Fibroblast of mammary gland (primary cell): ENCODE results near the gene ANKRD60.

ENCODE experiments used
- DNase-seq: peaks from one replicate; pipeline ENCODE4 v3.0.0-alpha.2; 2010; ENCODE audit warnings: low read depth
- H3K4me3 ChIP-seq: 2 replicates; pipeline ENCODE4 v1.5.1; 2011; ENCODE audit warnings: low read depth, mild to moderate bottlenecking, low read length, moderate library complexity; ENCODE audit not compliant: control insufficient read depth
- TF ChIP-seq, protein P1 (sequence below): conservative IDR thresholded peaks from 2 replicates; pipeline ENCODE4 v1.5.1; 2011; ENCODE audit warnings: low read depth, low read length, inconsistent platforms; ENCODE audit not compliant: control insufficient read depth, insufficient read depth

ANKRD60 gene

GRCh38 chr20:58268421-58268821 lies 40.0 kb upstream of the ANKRD60 start:
- TF ChIP-seq, protein P1, sequence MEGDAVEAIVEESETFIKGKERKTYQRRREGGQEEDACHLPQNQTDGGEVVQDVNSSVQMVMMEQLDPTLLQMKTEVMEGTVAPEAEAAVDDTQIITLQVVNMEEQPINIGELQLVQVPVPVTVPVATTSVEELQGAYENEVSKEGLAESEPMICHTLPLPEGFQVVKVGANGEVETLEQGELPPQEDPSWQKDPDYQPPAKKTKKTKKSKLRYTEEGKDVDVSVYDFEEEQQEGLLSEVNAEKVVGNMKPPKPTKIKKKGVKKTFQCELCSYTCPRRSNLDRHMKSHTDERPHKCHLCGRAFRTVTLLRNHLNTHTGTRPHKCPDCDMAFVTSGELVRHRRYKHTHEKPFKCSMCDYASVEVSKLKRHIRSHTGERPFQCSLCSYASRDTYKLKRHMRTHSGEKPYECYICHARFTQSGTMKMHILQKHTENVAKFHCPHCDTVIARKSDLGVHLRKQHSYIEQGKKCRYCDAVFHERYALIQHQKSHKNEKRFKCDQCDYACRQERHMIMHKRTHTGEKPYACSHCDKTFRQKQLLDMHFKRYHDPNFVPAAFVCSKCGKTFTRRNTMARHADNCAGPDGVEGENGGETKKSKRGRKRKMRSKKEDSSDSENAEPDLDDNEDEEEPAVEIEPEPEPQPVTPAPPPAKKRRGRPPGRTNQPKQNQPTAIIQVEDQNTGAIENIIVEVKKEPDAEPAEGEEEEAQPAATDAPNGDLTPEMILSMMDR: no peak
- no peak overlapping the region for H3K4me3 ChIP-seq
- no peak for DNase-seq

DNA sequence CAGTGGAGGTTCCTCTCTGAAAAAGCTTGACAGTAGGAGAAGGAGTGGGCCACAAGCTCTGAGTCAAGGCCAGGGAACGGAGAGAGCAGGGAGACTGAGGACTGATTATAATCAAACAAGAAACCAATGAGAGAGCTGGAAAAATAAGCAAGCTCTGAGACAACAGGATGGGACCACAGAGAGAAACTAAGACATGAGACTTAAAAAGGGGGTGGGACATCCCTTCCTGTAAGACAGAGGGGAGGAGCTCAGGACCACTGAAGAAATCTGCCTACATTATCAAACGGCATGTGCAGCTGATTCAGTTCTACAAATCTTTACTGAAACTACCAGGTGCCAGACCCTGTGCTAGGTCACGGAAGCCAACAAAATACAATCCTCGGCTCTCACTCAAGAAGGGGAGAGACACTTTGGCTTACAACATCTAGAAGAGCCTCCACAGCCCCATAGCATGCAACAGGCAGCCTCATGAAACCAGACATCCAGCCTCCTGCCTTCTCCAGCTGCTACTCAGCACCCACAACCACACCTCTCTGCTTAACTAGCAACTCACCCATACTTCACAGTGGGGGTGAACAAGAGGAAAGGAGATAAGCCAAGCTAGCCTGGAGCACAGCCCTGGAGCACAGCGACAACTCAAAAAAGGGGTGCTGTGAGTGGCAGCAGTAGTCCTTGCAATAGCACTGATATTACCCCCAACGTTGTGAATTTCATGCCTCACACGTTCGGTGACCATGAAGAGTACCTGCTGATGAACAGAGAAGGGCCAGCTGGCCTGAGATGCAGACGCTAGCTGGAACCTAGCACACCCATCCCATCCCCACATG lies 39.1 kb upstream of the ANKRD60 start:
- TF ChIP-seq, protein P1: no peak
- DNase-seq: no peak
- no peak overlapping the region for H3K4me3 ChIP-seq

DNA sequence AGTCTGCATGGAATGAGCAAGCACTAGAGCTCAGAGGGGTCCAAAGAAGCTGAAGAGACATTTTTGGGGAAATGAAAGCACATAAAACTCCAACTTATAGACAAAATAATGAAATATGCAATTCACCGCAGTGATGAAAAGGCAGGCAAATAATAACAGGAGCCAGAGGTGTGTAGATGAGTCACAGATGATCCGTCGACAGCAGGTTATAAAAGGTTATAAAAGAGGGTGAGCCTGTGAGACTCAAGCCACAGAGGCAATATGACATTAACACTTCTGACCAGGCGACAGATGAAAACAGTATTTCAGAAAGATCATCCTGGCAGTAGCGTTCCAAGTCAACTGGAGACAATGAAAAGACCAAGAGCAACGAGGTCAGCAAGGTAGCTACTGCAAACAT lies 35.8 kb upstream of the ANKRD60 start:
- TF ChIP-seq, protein P1: no peak
- H3K4me3 ChIP-seq: no peak overlapping the region
- DNase-seq: no peak

DNA sequence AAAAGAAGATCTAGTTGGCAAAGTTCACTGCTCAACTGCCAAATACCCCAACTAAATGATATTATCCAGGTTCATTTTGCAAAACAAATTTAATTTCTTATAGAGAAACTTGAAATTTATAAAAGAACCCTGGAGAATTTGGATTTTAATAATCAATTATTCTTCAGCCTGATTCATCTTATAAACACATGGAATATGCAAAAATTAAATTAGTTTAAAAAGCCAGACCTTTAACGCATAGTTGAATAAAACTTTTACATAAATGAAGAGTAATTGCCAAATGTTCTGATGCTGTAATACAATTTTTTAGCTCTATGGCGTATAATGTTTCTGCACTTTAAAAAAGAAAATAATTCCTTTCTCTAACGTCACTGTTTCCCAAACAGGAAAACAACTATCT lies 33.2 kb upstream of the ANKRD60 start:
- TF ChIP-seq, protein P1: no peak
- DNase-seq: no peak
- no peak overlapping the region for H3K4me3 ChIP-seq

DNA sequence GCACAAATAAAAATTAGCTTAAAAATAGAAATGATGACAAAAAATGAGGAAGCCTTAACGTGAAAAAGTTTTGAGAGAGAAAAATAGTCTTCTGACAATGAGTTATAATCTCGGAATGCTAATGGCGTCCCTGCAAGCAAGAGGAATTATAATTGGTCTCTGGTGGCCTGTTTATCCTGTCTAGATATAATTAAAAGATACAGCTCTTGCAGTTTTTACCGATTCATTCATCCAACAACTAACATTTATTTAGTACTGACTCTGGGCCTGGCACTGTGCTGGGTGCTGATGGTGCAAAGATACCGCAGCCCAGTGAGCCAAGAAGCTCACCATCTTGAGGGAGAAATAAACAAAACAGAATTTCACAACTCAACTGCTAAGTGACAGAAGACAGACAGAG lies 31.6 kb upstream of the ANKRD60 start:
- H3K4me3 ChIP-seq: no peak overlapping the region
- TF ChIP-seq, protein P1: no peak
- peak; percentile 25 for DNase-seq

DNA sequence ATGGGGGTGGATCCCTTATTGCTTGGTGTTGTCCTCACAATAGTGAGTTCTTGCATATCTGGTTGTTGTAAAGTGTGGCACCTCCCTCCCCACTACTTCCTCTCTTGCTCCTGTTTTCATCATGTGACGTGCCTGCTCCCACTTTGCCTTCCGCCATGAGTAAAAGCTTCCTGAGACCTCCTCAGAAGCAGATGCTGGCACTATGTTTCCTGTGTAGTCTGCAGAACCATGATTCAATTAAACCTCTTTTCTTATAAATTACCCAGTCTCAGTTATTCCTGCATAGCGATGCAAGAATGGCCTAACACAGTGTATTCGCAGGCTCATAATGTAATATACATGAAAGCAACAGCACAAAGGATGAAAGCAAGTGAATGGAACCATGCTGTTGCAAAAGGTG lies 28.4 kb upstream of the ANKRD60 start:
- H3K4me3 ChIP-seq: no peak overlapping the region
- TF ChIP-seq, protein P1: no peak
- DNase-seq: no peak

DNA sequence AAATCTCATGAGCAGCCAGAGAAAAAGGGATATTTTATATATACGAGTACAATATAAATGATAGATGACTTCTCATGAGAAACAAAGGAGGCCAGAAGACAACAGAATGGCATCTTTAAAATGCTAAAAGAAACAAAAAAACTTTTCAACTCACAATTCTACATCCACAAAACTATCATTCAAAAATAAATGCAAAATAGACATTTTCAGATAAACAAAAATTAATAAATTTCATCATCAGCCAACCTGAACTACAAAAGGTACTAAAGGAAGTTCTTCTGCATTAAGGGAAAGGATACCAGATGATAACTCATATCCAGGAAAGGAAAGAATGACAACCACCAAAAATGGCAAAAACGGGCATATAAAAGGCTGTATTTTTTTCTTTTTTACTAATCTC lies 27.9 kb upstream of the ANKRD60 start:
- no peak for DNase-seq
- TF ChIP-seq, protein P1: no peak
- no peak overlapping the region for H3K4me3 ChIP-seq
